HG03354 (cell line): ENCODE results near the gene MYH10.

ENCODE experiments used
- ATAC-seq: cut with Tn5 transposase; IDR thresholded peaks from one replicate; pipeline ENCODE4 v1.9.1; 2021; ENCODE audit warnings: mild to moderate bottlenecking; ENCODE audit not compliant: unreplicated experiment, poor library complexity, severe bottlenecking

MYH10 gene

DNA sequence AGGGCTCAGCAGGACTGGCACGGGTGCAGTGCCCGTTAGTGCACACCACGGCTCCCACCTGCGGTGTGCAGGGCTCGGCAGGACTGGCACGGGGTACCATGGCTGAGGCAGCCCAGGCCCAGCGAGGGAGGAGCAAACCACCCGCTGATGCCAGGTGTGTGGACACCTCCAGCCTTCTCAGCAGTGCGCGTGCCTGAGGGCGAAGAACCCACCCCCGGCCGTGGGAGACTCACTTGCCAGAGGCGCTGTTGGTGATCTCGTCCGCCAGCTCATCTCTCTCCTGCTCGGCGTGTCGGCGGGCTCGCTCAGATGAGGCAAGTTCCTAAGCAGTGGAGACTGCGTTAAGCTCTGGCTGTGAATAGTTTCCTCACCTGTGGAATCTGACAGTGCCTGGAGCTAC lies 149.4 kb downstream of the MYH10 start:
- no peak for ATAC-seq

- ATAC-seq = no peak
Observed at GRCh38 chr17:8480011-8480976, 150.2 kb downstream of the MYH10 start.

DNA sequence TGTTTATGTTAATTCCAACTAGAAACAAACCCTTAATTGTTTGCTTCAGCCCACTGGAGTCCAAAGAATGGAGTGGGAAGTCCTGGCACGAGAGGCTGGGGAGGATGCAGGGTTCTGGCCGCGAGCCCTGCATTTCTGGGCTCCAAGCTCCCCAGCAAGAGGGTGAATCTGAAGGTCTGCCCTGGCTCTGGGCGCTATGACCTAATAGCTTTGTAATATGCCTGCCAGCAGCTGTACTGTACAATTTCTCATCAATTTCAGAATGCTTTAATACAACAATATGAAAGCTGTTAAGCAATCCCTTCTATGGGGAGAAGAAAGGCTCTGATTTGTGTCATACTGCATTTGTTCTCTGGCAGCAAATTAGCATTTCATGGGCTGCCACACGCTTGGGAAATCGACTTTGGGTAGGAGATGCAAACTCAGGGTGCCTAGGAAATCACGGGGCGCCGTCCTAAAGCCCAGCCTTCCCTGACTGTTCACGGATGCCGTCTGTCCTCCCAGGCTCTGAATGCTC lies 151.0 kb downstream of the MYH10 start:
- ATAC-seq = no peak

DNA sequence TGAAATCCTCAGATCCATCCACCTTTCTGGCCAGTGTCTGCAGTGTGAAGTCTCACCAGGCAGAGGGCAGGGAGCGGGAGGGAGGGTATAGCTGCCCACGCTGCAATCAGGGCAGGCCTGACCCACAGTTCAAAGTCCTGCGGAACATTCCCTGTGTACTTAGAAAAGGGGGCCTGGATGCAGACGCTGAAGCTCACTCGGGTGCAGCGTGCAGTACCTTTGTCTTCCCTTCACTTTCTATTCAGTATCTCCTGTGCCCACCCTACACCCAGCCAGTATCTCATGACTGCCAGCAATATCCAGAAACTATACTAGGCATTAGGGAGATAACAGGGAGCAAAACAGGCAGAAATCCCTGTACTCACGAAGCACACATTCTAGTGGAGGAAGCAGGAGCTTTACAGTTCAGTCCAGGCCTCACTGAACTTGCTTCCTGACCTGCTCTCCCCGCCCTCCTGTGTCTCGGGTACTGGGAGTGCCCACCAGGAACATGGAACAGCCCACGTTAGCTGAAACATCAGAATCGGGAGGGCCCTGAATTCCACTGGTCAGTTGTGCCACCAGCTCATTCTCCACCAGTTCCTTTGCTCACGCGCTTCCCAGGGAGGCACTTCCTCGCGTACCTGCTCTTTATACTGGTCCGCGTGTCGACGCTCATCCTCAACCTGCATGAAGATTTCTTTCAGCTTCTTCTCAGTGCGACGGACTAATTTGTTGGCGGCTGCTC lies 152.6 kb downstream of the MYH10 start:
- no peak for ATAC-seq

DNA sequence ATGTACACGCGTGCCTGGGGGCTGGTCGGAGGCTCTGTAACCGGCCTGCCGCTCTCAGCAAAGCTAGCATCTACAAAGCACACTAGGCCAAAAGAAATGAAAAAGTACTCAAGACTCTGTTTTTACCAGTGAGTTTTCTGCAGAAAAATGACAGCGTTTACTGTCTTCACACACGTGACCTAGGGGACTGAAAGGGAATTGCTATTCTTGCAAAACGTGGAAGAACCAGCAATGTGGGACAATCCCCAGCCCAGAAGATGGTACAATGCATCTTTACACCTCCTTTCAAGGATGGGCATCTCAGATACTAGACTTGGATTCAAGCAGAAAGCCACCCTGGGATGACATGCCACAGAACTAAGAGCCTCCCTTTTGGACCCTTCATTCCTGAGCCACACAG lies 153.4 kb downstream of the MYH10 start:
- no peak for ATAC-seq

DNA sequence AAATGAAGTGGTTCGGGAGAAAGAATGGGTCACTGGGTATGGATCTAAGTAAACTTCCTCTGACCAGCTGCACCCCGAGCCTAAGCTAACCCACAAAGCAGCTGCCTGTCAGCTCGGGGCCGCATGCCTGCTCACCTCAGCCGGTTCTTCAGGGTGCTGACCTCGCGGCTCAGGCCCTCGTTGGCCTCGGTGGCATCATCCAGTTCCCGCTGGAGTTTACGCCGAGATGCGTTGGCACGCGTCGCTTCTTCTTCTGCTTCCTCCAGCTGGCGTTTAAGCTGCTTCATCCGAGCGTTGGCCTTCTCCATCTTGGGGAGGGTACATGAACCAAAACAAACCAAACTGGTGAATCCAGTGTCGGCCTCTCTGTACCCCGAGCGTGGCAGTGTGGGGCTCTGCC lies 153.8 kb downstream of the MYH10 start:
- no peak for ATAC-seq

DNA sequence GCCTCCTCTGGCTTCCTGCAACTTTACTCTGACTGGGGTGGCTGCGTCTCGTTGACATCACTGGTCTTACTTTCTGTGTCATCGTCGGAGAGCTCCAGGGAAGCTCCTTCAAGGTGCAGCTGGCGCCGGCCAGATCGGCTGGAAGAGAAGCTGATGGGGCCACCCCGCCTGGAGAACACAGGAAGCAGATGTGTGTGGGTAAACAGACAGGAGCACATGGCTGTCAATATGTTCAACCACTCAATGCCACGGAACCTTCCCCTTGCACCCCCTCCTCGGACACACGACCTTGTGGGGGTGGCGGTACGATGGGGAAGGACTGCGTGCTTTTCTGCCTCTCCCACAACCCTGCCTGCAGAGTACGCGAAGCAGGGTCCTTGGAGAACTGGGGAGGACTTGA lies 154.7 kb downstream of the MYH10 start:
- no peak for ATAC-seq

DNA sequence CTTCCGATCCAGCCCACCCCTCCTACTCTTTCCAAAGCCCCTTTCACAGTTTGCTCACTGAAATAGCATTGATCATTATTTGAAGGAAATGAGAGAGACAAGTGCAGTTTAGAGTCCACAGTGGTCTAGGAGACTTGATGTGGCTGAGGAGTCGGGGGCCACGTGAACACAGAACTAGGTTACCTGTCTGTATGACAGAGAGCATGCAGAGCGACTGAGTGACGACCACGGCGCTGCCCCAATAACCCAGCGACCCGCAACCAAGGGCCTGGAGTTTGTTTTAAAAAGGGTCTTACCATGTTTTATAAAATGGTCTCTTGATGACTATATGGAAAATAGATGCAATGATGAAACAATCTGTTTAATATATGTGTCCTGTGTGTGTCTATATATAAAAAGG lies 155.3 kb downstream of the MYH10 start:
- ATAC-seq = no peak

- no peak for ATAC-seq
Observed at GRCh38 chr17:8474826-8475225, 155.7 kb downstream of the MYH10 start.

DNA sequence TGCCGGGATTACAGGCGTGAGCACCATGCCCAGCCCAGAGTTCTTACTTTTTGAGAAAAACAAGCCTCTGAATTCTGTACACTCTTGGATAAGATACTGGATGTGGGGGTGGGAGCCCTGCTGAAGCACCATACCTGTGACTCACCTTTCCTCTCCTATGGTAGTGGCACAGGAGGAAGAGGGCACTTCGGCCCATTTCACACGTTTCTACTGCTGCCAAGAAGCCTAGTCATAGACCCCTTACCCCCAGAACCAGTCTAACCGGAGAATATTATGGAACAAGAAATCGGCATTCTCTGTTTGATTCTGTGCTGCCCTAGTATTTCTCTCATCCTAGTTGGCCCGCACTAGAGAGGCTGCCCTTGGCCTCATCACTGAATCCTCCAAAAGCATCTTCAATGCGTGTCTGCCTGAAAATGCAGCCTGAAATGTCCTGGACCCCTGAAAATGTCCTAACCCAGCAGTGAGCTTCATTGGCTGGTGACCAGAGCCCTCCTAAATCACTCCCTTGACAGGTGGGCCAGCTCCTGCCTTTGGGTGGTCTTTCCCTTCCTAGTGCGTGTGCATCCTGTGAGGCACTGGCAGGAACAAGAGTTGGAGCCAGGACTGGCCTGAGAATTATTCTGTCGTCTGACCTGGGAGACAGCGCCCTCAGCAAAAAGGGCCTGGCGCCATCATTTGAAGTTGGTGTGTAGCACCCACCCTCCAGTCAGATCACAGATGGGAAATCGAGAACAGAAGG lies 156.9 kb downstream of the MYH10 start:
- ATAC-seq = no peak

- no peak for ATAC-seq
Observed at GRCh38 chr17:8472663-8473062, 157.9 kb downstream of the MYH10 start.

DNA sequence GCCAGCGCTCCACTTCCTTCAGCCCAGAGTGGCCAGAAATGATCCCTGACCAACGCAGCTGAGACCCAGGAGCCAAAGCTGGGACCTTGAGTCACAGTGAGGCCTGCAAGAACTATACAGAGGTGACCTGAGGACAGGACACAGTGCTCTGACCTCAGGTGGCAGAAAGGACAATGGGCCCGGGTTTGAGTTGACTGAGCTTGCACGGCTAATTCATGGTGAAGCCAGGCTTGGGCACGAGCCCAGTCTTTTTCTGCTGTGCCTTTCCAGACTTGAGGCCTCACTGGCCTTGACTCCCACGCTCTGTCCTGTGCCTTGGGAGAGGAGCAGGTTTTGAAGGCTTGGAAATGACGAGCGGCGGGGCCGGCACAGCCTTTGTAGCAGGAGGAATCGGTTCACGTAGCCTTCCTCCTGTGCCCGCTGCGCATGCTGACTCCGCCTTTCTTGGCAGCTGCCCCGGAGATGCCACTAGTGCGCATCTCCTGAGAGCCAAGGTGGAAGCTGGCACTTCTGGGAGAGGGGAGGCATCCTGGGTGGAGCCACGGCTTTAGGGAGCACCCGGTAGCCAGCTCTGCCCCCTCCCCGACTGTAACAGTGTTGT lies 160.0 kb downstream of the MYH10 start:
- no peak for ATAC-seq

GRCh38 chr17:8469964-8470363 lies 160.6 kb downstream of the MYH10 start:
- no peak for ATAC-seq

GRCh38 chr17:8468980-8469379 lies 161.5 kb downstream of the MYH10 start:
- ATAC-seq = no peak

- no peak for ATAC-seq
Observed at GRCh38 chr17:8468127-8468526, 162.4 kb downstream of the MYH10 start.

DNA sequence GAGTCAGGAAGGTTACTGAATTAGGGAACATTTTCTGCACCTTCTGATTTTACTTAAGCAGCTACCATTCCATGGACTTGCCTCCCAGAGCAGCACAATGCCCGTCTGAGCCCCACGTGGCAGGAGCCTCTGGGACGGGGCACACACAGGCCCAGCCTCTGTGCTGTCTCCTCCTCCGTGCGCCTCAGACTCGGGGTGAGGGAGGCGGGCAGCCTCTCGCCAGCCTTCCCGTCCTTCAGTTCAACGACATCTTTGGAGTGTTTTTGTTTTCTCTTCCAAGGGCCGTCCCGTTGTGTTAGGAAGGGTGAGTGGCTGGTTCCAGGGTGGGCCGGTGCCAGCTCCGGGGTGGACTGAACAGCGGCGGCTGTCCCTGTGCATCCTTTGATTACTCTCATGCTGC lies 163.0 kb downstream of the MYH10 start:
- ATAC-seq = no peak

GRCh38 chr17:8466873-8467272 lies 163.7 kb downstream of the MYH10 start:
- ATAC-seq = no peak

DNA sequence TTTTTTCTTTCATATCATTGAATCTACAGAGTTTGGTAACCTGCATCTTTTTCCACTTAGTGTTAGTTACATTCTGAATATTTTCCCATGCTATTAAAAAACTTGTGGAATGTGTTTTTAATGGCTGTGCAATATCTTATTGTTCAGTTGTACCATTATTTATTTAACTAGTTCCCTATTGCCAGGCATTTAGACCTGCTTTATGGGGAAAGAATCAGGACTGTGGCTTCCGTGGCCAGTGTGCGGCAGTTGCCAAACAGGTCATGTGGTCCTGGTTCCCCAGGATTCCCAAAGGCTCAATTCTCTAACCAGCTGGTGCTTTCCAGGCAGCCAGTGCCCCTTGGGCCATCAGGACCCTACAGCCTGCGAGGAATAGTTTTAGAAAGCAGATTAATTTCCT lies 164.1 kb downstream of the MYH10 start:
- ATAC-seq = no peak

- ATAC-seq = no peak
Observed at GRCh38 chr17:8465759-8466158, 164.8 kb downstream of the MYH10 start.

- ATAC-seq = no peak
Observed at GRCh38 chr17:8465356-8465755, 165.2 kb downstream of the MYH10 start.
